ENCODE measurements around the gene DCTN4. TPM values are rescaled to one million over a fixed set of nuclear protein-coding genes. Genes with fewer than 3 reads are reported as not detected.

DCTN4 gene
- total RNA-seq, 1 experiment from 2014 or later = 43.9 TPM

- TF ChIP-seq RELA (CRISPR knock-in tag; IDR thresholded peaks at IDR 0.05; ENCODE audit: borderline replicate concordance) = no peak
- no peak for TF ChIP-seq MAX (CRISPR knock-in tag; IDR thresholded peaks at IDR 0.05)
- no peak for TF ChIP-seq ZNF671 (CRISPR knock-in tag; IDR thresholded peaks at IDR 0.05)
- TF ChIP-seq ESRRA (CRISPR knock-in tag; IDR thresholded peaks at IDR 0.05; ENCODE audit: borderline replicate concordance) = no peak
- no peak for TF ChIP-seq ZNF512 (CRISPR knock-in tag; IDR thresholded peaks at IDR 0.05; ENCODE audit: borderline replicate concordance)
- DNase-seq (ENCODE audit: low spot score) (no peak), ATAC-seq (no peak)
- Mint-ChIP-seq H3K27ac (no peak overlapping the region), H3K9me3 (no peaks in the 10 kb centered on the region), H3K36me3 (no peaks in the 10 kb centered on the region), H3K4me3 (no peak overlapping the region), H3K27me3 (ENCODE audit: low read depth) (peaks cover 37% of the 10 kb centered on the region), H3K4me1 (no peaks in the 10 kb centered on the region)
- POLR2A ChIA-PET = interaction anchor here (0.6 kb wide), 1 partner anchor 43 kb away, joined by 3 read pairs; no protein-coding TSS in a partner anchor
- CTCF ChIA-PET = no interaction called here
Measured at GRCh38 chr5:150771034-150771795, 12.4 kb upstream of the DCTN4 start.

GRCh38 chr5:150766251-150766650 is 7.4 kb upstream of the DCTN4 start:
- no peak overlapping the region for H3K27ac Mint-ChIP-seq
- H3K27me3 Mint-ChIP-seq (ENCODE audit: low read depth) = peaks cover 47% of the 10 kb centered on the region
- TF ChIP-seq E2F5 (CRISPR knock-in tag; IDR thresholded peaks at IDR 0.05) (no peak), ATF1 (CRISPR knock-in tag; IDR thresholded peaks at IDR 0.05) (no peak), IRF1 (CRISPR knock-in tag; IDR thresholded peaks at IDR 0.05) (no peak), ATF6 (CRISPR knock-in tag; IDR thresholded peaks at IDR 0.05) (no peak), GTF2I (CRISPR knock-in tag; conservative IDR thresholded peaks at IDR 0.05) (no peak), SP1 (CRISPR knock-in tag; conservative IDR thresholded peaks at IDR 0.05) (no peak), NR1H2 (CRISPR knock-in tag; IDR thresholded peaks at IDR 0.05) (no peak), ZBTB43 (CRISPR knock-in tag; IDR thresholded peaks at IDR 0.05) (no peak)
- DNase-seq (ENCODE audit: low spot score) (no peak), ATAC-seq (no peak)
- H3K9me3 Mint-ChIP-seq = no peaks in the 10 kb centered on the region
- POLR2A ChIA-PET = no interaction called here
- H3K36me3 Mint-ChIP-seq = no peaks in the 10 kb centered on the region
- CTCF ChIA-PET = no interaction called here
- no peak overlapping the region for H3K4me3 Mint-ChIP-seq
- H3K4me1 Mint-ChIP-seq = 0 out of 2 replicates have a peak, but pooled peaks cover 7% of the 10 kb centered on the region

GRCh38 chr5:150765799-150766169 is 7.0 kb upstream of the DCTN4 start:
- no peak for ATAC-seq
- no peak overlapping the region for H3K27ac Mint-ChIP-seq
- ChIA-PET POLR2A (no interaction called here), CTCF (no interaction called here)
- no peaks in the 10 kb centered on the region for H3K9me3 Mint-ChIP-seq
- peaks cover 49% of the 10 kb centered on the region for H3K27me3 Mint-ChIP-seq (ENCODE audit: low read depth)
- H3K36me3 Mint-ChIP-seq = no peaks in the 10 kb centered on the region
- DNase-seq (ENCODE audit: low spot score) = no peak
- no peak overlapping the region for H3K4me3 Mint-ChIP-seq
- H3K4me1 Mint-ChIP-seq = 0 out of 2 replicates have a peak, but pooled peaks cover 7% of the 10 kb centered on the region
- TF ChIP-seq RELA (CRISPR knock-in tag; IDR thresholded peaks at IDR 0.05; ENCODE audit: borderline replicate concordance) (no peak), AR (CRISPR knock-in tag; IDR thresholded peaks at IDR 0.05) (no peak), ZNF121 (CRISPR knock-in tag; IDR thresholded peaks at IDR 0.05) (no peak), ZNF425 (CRISPR knock-in tag; conservative IDR thresholded peaks at IDR 0.05) (no peak), ZNF263 (CRISPR knock-in tag; IDR thresholded peaks at IDR 0.05; ENCODE audit: low read depth) (no peak), NFYB (CRISPR knock-in tag; conservative IDR thresholded peaks at IDR 0.05; ENCODE audit: low read depth) (no peak), CBFB (CRISPR knock-in tag; IDR thresholded peaks at IDR 0.05; ENCODE audit: low read depth) (no peak)

Measured in WTC11 (cell line).